SK-N-SH (cell line): ENCODE data around the gene NCAM1.

Source experiments
- EZH2phosphoT487 ChIP-seq: fragments of 200-600 bp; sonication (generic); IDR thresholded peaks from 2 replicates; pipeline ENCODE4 v1.6.1; 2017; ENCODE audit warnings: low read depth, mixed run types, mild to moderate bottlenecking, antibody characterized with exemption, moderate library complexity, borderline replicate concordance
- MXI1 ChIP-seq: IDR thresholded peaks from 2 replicates; pipeline ENCODE4 v1.6.1; 2012; ENCODE audit warnings: mild to moderate bottlenecking, low read depth, low read length, improper control_type of control experiment
- SIN3A ChIP-seq: IDR thresholded peaks from 2 replicates; pipeline ENCODE4 v1.6.1; 2012; ENCODE audit warnings: low read depth, mild to moderate bottlenecking, low read length, moderate library complexity, borderline replicate concordance
- TF ChIP-seq, protein P1 (sequence below): fragments of 200-600 bp; sonication (generic); IDR thresholded peaks from 2 replicates; pipeline ENCODE4 v1.6.1; 2017; ENCODE audit warnings: antibody characterized with exemption, mild to moderate bottlenecking, moderate library complexity
- TF ChIP-seq, protein P2 (sequence below): IDR thresholded peaks from 2 replicates; pipeline ENCODE4 v1.6.1; 2012; ENCODE audit warnings: mild to moderate bottlenecking, low read depth, low read length, moderate library complexity

DNA sequence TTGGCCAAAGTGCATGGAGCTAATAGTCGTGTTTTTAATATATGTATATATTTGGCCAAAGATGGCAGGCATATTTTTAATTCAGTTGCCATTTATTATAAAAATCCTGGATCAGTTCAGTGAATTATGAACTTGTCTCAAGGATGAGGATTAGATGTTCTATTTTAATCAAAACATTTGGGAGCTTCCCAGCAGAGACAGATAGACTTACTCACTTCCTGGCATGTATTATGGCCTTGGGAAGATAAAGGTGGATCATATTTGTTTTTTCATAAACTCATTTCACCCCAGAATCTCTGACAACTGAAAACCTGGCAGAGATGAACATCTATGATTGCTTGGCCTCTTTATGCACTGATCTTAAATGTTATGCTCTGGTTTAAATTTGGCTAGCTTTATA is 148.8 kb downstream of the NCAM1 start:
- TF ChIP-seq, protein P1, sequence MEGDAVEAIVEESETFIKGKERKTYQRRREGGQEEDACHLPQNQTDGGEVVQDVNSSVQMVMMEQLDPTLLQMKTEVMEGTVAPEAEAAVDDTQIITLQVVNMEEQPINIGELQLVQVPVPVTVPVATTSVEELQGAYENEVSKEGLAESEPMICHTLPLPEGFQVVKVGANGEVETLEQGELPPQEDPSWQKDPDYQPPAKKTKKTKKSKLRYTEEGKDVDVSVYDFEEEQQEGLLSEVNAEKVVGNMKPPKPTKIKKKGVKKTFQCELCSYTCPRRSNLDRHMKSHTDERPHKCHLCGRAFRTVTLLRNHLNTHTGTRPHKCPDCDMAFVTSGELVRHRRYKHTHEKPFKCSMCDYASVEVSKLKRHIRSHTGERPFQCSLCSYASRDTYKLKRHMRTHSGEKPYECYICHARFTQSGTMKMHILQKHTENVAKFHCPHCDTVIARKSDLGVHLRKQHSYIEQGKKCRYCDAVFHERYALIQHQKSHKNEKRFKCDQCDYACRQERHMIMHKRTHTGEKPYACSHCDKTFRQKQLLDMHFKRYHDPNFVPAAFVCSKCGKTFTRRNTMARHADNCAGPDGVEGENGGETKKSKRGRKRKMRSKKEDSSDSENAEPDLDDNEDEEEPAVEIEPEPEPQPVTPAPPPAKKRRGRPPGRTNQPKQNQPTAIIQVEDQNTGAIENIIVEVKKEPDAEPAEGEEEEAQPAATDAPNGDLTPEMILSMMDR = no peak
- TF ChIP-seq MXI1 = no peak
- no peak for TF ChIP-seq EZH2phosphoT487
- no peak for TF ChIP-seq SIN3A
- TF ChIP-seq, protein P2, sequence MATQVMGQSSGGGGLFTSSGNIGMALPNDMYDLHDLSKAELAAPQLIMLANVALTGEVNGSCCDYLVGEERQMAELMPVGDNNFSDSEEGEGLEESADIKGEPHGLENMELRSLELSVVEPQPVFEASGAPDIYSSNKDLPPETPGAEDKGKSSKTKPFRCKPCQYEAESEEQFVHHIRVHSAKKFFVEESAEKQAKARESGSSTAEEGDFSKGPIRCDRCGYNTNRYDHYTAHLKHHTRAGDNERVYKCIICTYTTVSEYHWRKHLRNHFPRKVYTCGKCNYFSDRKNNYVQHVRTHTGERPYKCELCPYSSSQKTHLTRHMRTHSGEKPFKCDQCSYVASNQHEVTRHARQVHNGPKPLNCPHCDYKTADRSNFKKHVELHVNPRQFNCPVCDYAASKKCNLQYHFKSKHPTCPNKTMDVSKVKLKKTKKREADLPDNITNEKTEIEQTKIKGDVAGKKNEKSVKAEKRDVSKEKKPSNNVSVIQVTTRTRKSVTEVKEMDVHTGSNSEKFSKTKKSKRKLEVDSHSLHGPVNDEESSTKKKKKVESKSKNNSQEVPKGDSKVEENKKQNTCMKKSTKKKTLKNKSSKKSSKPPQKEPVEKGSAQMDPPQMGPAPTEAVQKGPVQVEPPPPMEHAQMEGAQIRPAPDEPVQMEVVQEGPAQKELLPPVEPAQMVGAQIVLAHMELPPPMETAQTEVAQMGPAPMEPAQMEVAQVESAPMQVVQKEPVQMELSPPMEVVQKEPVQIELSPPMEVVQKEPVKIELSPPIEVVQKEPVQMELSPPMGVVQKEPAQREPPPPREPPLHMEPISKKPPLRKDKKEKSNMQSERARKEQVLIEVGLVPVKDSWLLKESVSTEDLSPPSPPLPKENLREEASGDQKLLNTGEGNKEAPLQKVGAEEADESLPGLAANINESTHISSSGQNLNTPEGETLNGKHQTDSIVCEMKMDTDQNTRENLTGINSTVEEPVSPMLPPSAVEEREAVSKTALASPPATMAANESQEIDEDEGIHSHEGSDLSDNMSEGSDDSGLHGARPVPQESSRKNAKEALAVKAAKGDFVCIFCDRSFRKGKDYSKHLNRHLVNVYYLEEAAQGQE = no peak
